Measurements from ENCODE around the gene QSOX2.

GRCh38 chr9:136203408-136204144 is 42.0 kb downstream of the QSOX2 start:
- no peak for TF ChIP-seq CTCF (IDR thresholded peaks at IDR 0.05)
- no peak for TF ChIP-seq POLR2A (IDR thresholded peaks at IDR 0.05)
- TF ChIP-seq POLR2AphosphoS5 (IDR thresholded peaks at IDR 0.05) = no peak
